Measurements from ENCODE around the gene REP15. TPM values are rescaled to one million over a fixed set of nuclear protein-coding genes. Genes with fewer than 3 reads are reported as not detected.
A peak's percentile ranks its signal among the peaks of the same experiment; 100 is the strongest.
"Not testable (repeated sequence)": the region's sequence is repeated elsewhere in the genome, so short reads cannot be mapped to it uniquely, and the experiment has no call there.

Gene REP15
- total RNA-seq, 2 donors from 2014 or later: 1.4 to 3.1 TPM

DNA sequence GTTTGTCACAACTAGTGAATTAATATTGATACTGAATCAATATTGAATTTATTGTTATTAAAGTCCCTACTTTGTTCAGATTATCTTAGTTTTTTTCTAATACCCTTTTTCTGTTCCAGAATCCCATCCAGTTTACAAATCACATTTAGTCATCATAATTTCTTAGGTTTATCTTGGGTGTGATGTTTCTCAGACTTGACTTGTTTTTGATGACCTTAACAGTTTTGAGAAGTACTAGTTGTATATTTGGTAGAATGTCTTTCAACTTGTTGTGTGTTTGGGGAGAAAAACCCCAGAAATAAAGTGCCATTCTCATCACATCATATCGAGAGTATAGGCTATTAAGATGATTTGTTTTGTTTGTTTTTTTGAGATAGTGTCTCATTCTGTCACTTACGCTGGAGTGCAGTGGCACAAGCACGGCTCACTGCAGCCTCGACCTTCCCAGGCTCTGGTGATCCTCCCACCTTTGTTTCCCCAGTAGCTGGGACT lies 33.9 kb downstream of the REP15 start:
- H3K36me3 ChIP-seq: peaks cover 9% of the 10 kb centered on the region
- H3K9me3 ChIP-seq: no peaks in the 10 kb centered on the region
- no peak overlapping the region for H3K27ac ChIP-seq
- TF ChIP-seq, protein P1, sequence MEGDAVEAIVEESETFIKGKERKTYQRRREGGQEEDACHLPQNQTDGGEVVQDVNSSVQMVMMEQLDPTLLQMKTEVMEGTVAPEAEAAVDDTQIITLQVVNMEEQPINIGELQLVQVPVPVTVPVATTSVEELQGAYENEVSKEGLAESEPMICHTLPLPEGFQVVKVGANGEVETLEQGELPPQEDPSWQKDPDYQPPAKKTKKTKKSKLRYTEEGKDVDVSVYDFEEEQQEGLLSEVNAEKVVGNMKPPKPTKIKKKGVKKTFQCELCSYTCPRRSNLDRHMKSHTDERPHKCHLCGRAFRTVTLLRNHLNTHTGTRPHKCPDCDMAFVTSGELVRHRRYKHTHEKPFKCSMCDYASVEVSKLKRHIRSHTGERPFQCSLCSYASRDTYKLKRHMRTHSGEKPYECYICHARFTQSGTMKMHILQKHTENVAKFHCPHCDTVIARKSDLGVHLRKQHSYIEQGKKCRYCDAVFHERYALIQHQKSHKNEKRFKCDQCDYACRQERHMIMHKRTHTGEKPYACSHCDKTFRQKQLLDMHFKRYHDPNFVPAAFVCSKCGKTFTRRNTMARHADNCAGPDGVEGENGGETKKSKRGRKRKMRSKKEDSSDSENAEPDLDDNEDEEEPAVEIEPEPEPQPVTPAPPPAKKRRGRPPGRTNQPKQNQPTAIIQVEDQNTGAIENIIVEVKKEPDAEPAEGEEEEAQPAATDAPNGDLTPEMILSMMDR (IDR thresholded peaks at IDR 0.05): no peak
- no peaks in the 10 kb centered on the region for H3K4me1 ChIP-seq
- H3K4me3 ChIP-seq: no peak overlapping the region
- no peaks in the 10 kb centered on the region for H3K27me3 ChIP-seq
- DNase-seq (ENCODE audit: low spot score): no peak

DNA sequence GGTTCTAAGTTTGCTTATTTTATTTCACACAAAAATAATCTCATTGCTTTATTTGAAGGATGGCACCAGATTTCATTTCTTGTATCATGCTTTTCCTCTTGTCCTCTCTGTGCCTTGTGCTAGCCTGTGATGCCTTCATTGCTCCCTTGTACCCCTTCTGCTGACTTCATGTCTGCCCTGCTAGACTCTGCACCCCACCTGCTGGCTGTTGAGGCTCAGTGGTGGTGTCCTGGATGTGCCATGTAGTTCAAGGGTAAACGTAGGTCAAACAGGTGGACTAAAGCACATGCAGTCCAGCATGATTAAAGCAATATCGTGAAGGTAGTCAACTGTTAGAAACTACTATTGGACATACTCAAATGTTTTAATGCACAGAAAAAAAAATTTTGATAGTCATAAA lies 36.0 kb downstream of the REP15 start:
- no peak for DNase-seq (ENCODE audit: low spot score)
- Histone ChIP-seq H3K36me3 (peaks cover 9% of the 10 kb centered on the region), H3K4me1 (no peaks in the 10 kb centered on the region), H3K4me3 (no peak overlapping the region), H3K27me3 (no peaks in the 10 kb centered on the region), H3K27ac (no peak overlapping the region), H3K9me3 (no peaks in the 10 kb centered on the region)
- TF ChIP-seq, protein P1 (IDR thresholded peaks at IDR 0.05): no peak

DNA sequence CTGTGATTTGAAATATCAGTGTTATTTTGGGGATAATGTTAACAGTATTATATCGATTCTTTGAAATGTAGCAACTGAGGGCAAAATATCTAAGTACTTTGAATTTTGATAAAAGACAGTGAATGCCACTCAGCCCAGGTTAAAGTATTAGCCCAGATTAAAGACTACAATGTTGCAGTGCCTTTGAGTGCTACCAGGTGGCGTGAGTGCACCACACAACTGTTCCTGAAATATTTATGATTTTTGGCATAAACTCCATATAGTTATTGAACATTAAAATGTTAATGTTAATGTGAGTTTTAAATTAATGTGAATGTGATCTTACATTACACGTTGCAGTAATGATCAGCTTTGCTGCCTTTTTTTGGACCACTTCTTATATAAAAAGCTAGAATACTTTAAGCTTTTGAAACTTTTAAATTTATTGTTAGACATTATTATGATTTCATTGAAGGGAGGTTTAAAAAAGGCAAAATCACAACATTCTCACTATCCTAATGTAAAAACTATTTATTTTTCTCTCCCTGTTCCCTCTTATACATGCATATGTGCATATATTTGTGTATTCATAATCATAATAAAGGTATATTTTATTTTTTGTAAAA lies 36.9 kb downstream of the REP15 start:
- Histone ChIP-seq H3K27ac (no peak overlapping the region), H3K9me3 (no peaks in the 10 kb centered on the region), H3K4me1 (no peaks in the 10 kb centered on the region), H3K36me3 (peaks cover 9% of the 10 kb centered on the region), H3K4me3 (no peak overlapping the region), H3K27me3 (no peaks in the 10 kb centered on the region)
- DNase-seq (ENCODE audit: low spot score): no peak
- TF ChIP-seq, protein P1 (IDR thresholded peaks at IDR 0.05): peak; percentile 51 to 78

DNA sequence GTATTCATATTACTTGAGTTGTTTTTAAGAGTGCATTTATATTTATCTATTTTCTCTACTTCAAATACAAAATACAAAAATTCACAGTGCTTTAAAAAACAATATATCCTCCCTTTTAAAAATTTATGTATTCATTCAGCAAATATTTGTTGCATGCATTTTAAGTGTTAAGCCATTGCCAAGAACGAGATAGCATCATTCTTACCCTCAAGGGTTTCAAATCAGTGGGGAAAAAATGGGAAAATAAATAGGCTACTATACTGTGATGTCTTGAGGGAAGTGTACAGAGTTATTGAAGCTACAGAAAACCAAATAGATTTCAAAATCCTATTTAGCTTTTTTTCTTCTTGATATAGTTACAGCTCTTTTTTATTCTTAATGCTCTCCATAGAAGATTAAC lies 37.5 kb downstream of the REP15 start:
- peaks cover 9% of the 10 kb centered on the region for H3K36me3 ChIP-seq
- H3K27ac ChIP-seq: no peak overlapping the region
- H3K9me3 ChIP-seq: no peaks in the 10 kb centered on the region
- H3K27me3 ChIP-seq: no peaks in the 10 kb centered on the region
- H3K4me1 ChIP-seq: no peaks in the 10 kb centered on the region
- TF ChIP-seq, protein P1 (IDR thresholded peaks at IDR 0.05): no peak
- H3K4me3 ChIP-seq: no peak overlapping the region
- DNase-seq (ENCODE audit: low spot score): no peak

DNA sequence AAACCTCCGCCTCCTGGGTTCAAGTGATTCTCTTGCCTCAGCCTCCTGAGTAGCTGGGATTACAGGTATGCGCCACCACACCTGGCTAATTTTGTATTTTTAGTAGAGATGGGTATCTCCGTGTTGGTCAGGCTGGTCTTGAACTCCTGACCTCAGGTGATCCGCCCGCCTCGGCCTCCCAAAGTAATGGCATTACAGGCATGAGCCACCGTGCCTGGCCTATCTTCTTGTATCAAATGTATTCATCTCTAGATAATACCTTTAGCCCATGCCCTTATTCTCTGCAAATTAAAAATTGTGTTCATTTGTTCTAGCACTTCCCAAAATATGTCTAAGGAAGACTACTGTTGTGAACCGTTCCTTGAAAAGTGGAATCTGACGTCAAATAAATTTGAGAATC lies 38.1 kb downstream of the REP15 start:
- H3K4me1 ChIP-seq; DNase-seq (ENCODE audit: low spot score); H3K27ac ChIP-seq; H3K9me3 ChIP-seq; H3K27me3 ChIP-seq; H3K4me3 ChIP-seq: not testable (repeated sequence)
- peaks cover 12% of the 10 kb centered on the region for H3K36me3 ChIP-seq

DNA sequence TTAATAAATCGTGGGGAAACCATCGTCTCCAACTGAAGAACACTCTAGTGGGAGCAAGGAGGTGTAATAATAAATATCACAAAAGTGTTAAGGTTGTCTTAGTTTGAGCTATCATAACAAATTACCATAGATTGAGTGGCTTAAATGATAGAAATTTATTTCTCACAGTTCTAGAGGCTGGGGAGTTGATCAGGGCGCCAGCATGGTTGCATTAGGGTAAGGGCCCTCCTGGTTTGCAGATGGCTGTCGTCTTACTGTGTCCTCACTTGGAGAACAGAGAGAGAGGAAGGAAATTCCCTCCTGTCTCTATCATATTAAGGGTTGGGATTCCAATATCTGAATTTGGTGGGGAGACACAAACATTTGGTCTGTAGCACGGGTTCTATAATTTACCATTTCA lies 47.4 kb downstream of the REP15 start:
- no peaks in the 10 kb centered on the region for H3K4me1 ChIP-seq
- no peaks in the 10 kb centered on the region for H3K27me3 ChIP-seq
- no peak overlapping the region for H3K4me3 ChIP-seq
- DNase-seq (ENCODE audit: low spot score): no peak
- H3K36me3 ChIP-seq: peaks cover 17% of the 10 kb centered on the region
- TF ChIP-seq, protein P1 (IDR thresholded peaks at IDR 0.05): no peak
- no peak overlapping the region for H3K27ac ChIP-seq
- H3K9me3 ChIP-seq: no peaks in the 10 kb centered on the region

DNA sequence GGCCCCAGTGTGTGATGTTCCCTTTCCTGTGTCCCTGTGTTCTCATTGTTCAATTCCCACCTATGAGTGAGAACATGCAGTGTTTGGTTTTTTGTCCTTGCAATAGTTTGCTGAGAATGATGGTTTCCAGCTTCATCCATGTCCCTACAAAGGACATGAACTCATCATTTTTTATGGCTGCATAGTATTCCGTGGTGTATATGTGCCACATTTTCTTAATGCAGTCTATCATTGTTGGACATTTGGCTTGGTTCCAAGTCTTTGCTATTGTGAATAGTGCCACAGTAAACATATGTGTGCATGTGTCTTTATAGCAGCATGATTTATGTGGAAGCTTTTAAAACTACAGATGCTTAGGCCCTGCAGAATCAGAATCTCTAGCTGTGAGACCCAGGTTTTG lies 49.5 kb downstream of the REP15 start:
- not testable (repeated sequence) for H3K36me3 ChIP-seq, H3K27ac ChIP-seq

More for the DNA sequence above, 49.5 kb downstream of the REP15 start:
- DNase-seq (ENCODE audit: low spot score); H3K4me3 ChIP-seq; H3K9me3 ChIP-seq; H3K27me3 ChIP-seq; H3K4me1 ChIP-seq: not testable (repeated sequence)

Measured in right atrium auricular region (tissue), 2 donors.